Measurements from ENCODE around the gene PCDHGB6.
A peak's percentile ranks its signal among the peaks of the same experiment; 100 is the strongest.
"Not testable (repeated sequence)": the region's sequence is repeated elsewhere in the genome, so short reads cannot be mapped to it uniquely, and the experiment has no call there.

The PCDHGB6 gene

GRCh38 chr5:141374627-141375026 lies 33.2 kb upstream of the PCDHGB6 start:
- no peak overlapping the region for H3K9ac ChIP-seq (ENCODE audit: low read length)
- peaks cover 59% of the 10 kb centered on the region for H3K9me3 ChIP-seq (ENCODE audit: control insufficient read depth, low read length)
- H3K4me3 ChIP-seq (ENCODE audit: low read length) = peak overlapping the region; percentile 76
- H3K27me3 ChIP-seq (replicated peaks; ENCODE audit: control insufficient read depth, insufficient read depth, low read length) = peaks cover 11% of the 10 kb centered on the region
- no peak for DNase-seq (ENCODE audit: low read depth)
- no peaks in the 10 kb centered on the region for H3K36me3 ChIP-seq (ENCODE audit: control insufficient read depth, insufficient read depth, low read length, severe bottlenecking)
- H3K4me1 ChIP-seq (ENCODE audit: control insufficient read depth, insufficient read depth, low read length) = peaks cover 4% of the 10 kb centered on the region

- not testable (repeated sequence) for H3K4me1 ChIP-seq (ENCODE audit: control insufficient read depth, insufficient read depth, low read length); DNase-seq (ENCODE audit: low read depth); H3K36me3 ChIP-seq (ENCODE audit: control insufficient read depth, insufficient read depth, low read length, severe bottlenecking); H3K4me3 ChIP-seq (ENCODE audit: low read length); H3K9ac ChIP-seq (ENCODE audit: low read length)
- Histone ChIP-seq H3K9me3 (ENCODE audit: control insufficient read depth, low read length) (peaks cover 56% of the 10 kb centered on the region), H3K27me3 (replicated peaks; ENCODE audit: control insufficient read depth, insufficient read depth, low read length) (peaks cover 11% of the 10 kb centered on the region)
These were observed 32.2 kb upstream of the PCDHGB6 start for GRCh38 chr5:141375444-141376155.

- peak within 1 kb of the TSS; percentile 87 for H3K4me3 ChIP-seq (ENCODE audit: low read length)
- DNase-seq (ENCODE audit: low read depth) = peak; percentile 61
These were observed 25.1 kb upstream of the PCDHGB6 start, which contains the start of gene PCDHGA7 for GRCh38 chr5:141382469-141383294. TSS of gene PCDHGA7 (plus strand) at chr5:141382742. CDS start at chr5:141382900, 158 bp downstream.

GRCh38 chr5:141383345-141383744 lies 24.5 kb upstream of the PCDHGB6 start:
- H3K36me3 ChIP-seq (ENCODE audit: control insufficient read depth, insufficient read depth, low read length, severe bottlenecking) = no peaks in the 10 kb centered on the region
- H3K4me3 ChIP-seq (ENCODE audit: low read length) = peak overlapping the region; percentile 87
- H3K27me3 ChIP-seq (replicated peaks; ENCODE audit: control insufficient read depth, insufficient read depth, low read length) = no peaks in the 10 kb centered on the region
- no peaks in the 10 kb centered on the region for H3K4me1 ChIP-seq (ENCODE audit: control insufficient read depth, insufficient read depth, low read length)
- H3K9me3 ChIP-seq (ENCODE audit: control insufficient read depth, low read length) = peaks cover 31% of the 10 kb centered on the region
- DNase-seq (ENCODE audit: low read depth) = no peak
- no peak overlapping the region for H3K9ac ChIP-seq (ENCODE audit: low read length)

More at GRCh38 chr5:141382469-141383294, 25.1 kb upstream of the PCDHGB6 start, which contains the start of gene PCDHGA7:
- Histone ChIP-seq H3K4me1 (ENCODE audit: control insufficient read depth, insufficient read depth, low read length) (no peaks in the 10 kb centered on the region), H3K36me3 (ENCODE audit: control insufficient read depth, insufficient read depth, low read length, severe bottlenecking) (no peaks in the 10 kb centered on the region), H3K9ac (ENCODE audit: low read length) (peak within 1 kb of the TSS; percentile 84), H3K27me3 (replicated peaks; ENCODE audit: control insufficient read depth, insufficient read depth, low read length) (no peaks in the 10 kb centered on the region), H3K9me3 (ENCODE audit: control insufficient read depth, low read length) (peaks cover 28% of the 10 kb centered on the region)

- Histone ChIP-seq H3K27me3 (replicated peaks; ENCODE audit: control insufficient read depth, insufficient read depth, low read length) (no peaks in the 10 kb centered on the region), H3K4me3 (ENCODE audit: low read length) (no peak overlapping the region), H3K9ac (ENCODE audit: low read length) (no peak overlapping the region), H3K4me1 (ENCODE audit: control insufficient read depth, insufficient read depth, low read length) (no peaks in the 10 kb centered on the region), H3K9me3 (ENCODE audit: control insufficient read depth, low read length) (peaks cover 39% of the 10 kb centered on the region), H3K36me3 (ENCODE audit: control insufficient read depth, insufficient read depth, low read length, severe bottlenecking) (no peaks in the 10 kb centered on the region)
- DNase-seq (ENCODE audit: low read depth) = no peak
These were observed 23.2 kb upstream of the PCDHGB6 start for GRCh38 chr5:141384471-141385267.

GRCh38 chr5:141387557-141388311 lies 20.1 kb upstream of the PCDHGB6 start, which contains the start of gene PCDHGB4:
TSS of gene PCDHGB4 (plus strand) at chr5:141387698. CDS start at chr5:141387885, 187 bp downstream.
- H3K9ac ChIP-seq (ENCODE audit: low read length) = not testable (repeated sequence)

GRCh38 chr5:141388661-141389060 lies 19.2 kb upstream of the PCDHGB6 start:
- H3K36me3 ChIP-seq (ENCODE audit: control insufficient read depth, insufficient read depth, low read length, severe bottlenecking) = no peaks in the 10 kb centered on the region
- no peaks in the 10 kb centered on the region for H3K4me1 ChIP-seq (ENCODE audit: control insufficient read depth, insufficient read depth, low read length)
- no peaks in the 10 kb centered on the region for H3K27me3 ChIP-seq (replicated peaks; ENCODE audit: control insufficient read depth, insufficient read depth, low read length)
- H3K4me3 ChIP-seq (ENCODE audit: low read length) = peak overlapping the region; percentile 55
- DNase-seq (ENCODE audit: low read depth) = no peak
- H3K9ac ChIP-seq (ENCODE audit: low read length) = no peak overlapping the region
- H3K9me3 ChIP-seq (ENCODE audit: control insufficient read depth, low read length) = peaks cover 63% of the 10 kb centered on the region

More at GRCh38 chr5:141387557-141388311, 20.1 kb upstream of the PCDHGB6 start, which contains the start of gene PCDHGB4:
- not testable (repeated sequence) for H3K4me1 ChIP-seq (ENCODE audit: control insufficient read depth, insufficient read depth, low read length); H3K27me3 ChIP-seq (replicated peaks; ENCODE audit: control insufficient read depth, insufficient read depth, low read length); H3K36me3 ChIP-seq (ENCODE audit: control insufficient read depth, insufficient read depth, low read length, severe bottlenecking)
- H3K4me3 ChIP-seq (ENCODE audit: low read length) = peak within 1 kb of the TSS; percentile 69
- peak; percentile 22 for DNase-seq (ENCODE audit: low read depth)
- H3K9me3 ChIP-seq (ENCODE audit: control insufficient read depth, low read length) = peaks cover 63% of the 10 kb centered on the region

GRCh38 chr5:141389153-141390042 lies 18.4 kb upstream of the PCDHGB6 start:
- H3K36me3 ChIP-seq (ENCODE audit: control insufficient read depth, insufficient read depth, low read length, severe bottlenecking) = no peaks in the 10 kb centered on the region
- H3K9ac ChIP-seq (ENCODE audit: low read length) = no peak overlapping the region
- no peaks in the 10 kb centered on the region for H3K4me1 ChIP-seq (ENCODE audit: control insufficient read depth, insufficient read depth, low read length)
- no peak for DNase-seq (ENCODE audit: low read depth)
- H3K27me3 ChIP-seq (replicated peaks; ENCODE audit: control insufficient read depth, insufficient read depth, low read length) = no peaks in the 10 kb centered on the region
- peaks cover 65% of the 10 kb centered on the region for H3K9me3 ChIP-seq (ENCODE audit: control insufficient read depth, low read length)
- H3K4me3 ChIP-seq (ENCODE audit: low read length) = peak overlapping the region; percentile 55

GRCh38 chr5:141392429-141393198 lies 15.2 kb upstream of the PCDHGB6 start, which contains the start of gene PCDHGA8:
TSS of gene PCDHGA8 (plus strand) at chr5:141392633. CDS start at chr5:141392814, 181 bp downstream.
- H3K4me3 ChIP-seq (ENCODE audit: low read length) = peak within 1 kb of the TSS; percentile 68
- no peak for DNase-seq (ENCODE audit: low read depth)
- no peak within 1 kb of the TSS for H3K9ac ChIP-seq (ENCODE audit: low read length)

More at GRCh38 chr5:141392429-141393198, 15.2 kb upstream of the PCDHGB6 start, which contains the start of gene PCDHGA8:
- Histone ChIP-seq H3K36me3 (ENCODE audit: control insufficient read depth, insufficient read depth, low read length, severe bottlenecking) (no peaks in the 10 kb centered on the region), H3K9me3 (ENCODE audit: control insufficient read depth, low read length) (peaks cover 64% of the 10 kb centered on the region), H3K27me3 (replicated peaks; ENCODE audit: control insufficient read depth, insufficient read depth, low read length) (no peaks in the 10 kb centered on the region), H3K4me1 (ENCODE audit: control insufficient read depth, insufficient read depth, low read length) (no peaks in the 10 kb centered on the region)

Measured in adipocyte (in vitro differentiated cells).